ENCODE results near the gene COX5B.
"Not testable (repeated sequence)": the region's sequence is repeated elsewhere in the genome, so short reads cannot be mapped to it uniquely, and the experiment has no call there.

GRCh38 chr2:97601537-97601936 lies 44.3 kb upstream of the COX5B start:
- TF ChIP-seq CTCF (IDR thresholded peaks at IDR 0.05; ENCODE audit: low read length); EZH2 (optimal IDR thresholded peaks at IDR 0.05; ENCODE audit: low read depth, low read length); EZH2phosphoT487 (IDR thresholded peaks at IDR 0.05; ENCODE audit: low read length): not testable (repeated sequence)

Measured in MM.1S (cell line).